ENCODE measurements around the gene HPSE2. TPM values are rescaled to one million over a fixed set of nuclear protein-coding genes. Genes with fewer than 3 reads are reported as not detected.

Gene HPSE2
- polyA plus RNA-seq, 2 of the 4 experiments (the other 2 are of a cell fraction), result not detected

DNA sequence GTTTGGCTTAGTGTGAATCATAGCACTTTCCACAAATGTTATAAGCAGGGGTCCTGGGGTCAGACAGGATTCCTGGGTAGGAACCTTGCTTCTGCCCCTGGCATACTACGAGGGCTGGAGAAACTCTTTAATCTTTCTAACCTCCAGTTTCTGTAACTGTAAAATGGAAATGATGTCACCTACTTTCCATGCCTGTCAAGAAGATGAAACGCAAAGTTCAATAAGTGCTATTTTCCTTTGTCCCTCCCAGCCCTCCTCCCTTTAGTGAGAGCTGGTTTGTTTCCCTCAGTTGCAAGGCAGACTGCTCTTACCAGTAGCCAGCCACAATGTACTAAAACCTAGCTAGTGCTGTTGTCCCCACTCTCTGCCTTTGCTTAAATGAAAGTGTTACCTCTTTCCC is 671.8 kb downstream of the HPSE2 start:
- CTCF ChIA-PET, result no interaction called here
- Histone ChIP-seq H3K27ac (no peak overlapping the region), H3K4me1 (no peaks in the 10 kb centered on the region), H3K4me3 (no peak overlapping the region), H3K4me2 (no peak overlapping the region), H3K9me3 (no peaks in the 10 kb centered on the region)
- ATAC-seq, result no peak
- no peak for TF ChIP-seq NR3C1 (IDR thresholded peaks at IDR 0.05)
- no peak for TF ChIP-seq ZFP36 (IDR thresholded peaks at IDR 0.05; ENCODE audit: borderline replicate concordance, partially characterized antibody)
- TF ChIP-seq JUN (IDR thresholded peaks at IDR 0.05), result no peak
- TF ChIP-seq, protein P1, sequence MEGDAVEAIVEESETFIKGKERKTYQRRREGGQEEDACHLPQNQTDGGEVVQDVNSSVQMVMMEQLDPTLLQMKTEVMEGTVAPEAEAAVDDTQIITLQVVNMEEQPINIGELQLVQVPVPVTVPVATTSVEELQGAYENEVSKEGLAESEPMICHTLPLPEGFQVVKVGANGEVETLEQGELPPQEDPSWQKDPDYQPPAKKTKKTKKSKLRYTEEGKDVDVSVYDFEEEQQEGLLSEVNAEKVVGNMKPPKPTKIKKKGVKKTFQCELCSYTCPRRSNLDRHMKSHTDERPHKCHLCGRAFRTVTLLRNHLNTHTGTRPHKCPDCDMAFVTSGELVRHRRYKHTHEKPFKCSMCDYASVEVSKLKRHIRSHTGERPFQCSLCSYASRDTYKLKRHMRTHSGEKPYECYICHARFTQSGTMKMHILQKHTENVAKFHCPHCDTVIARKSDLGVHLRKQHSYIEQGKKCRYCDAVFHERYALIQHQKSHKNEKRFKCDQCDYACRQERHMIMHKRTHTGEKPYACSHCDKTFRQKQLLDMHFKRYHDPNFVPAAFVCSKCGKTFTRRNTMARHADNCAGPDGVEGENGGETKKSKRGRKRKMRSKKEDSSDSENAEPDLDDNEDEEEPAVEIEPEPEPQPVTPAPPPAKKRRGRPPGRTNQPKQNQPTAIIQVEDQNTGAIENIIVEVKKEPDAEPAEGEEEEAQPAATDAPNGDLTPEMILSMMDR (IDR thresholded peaks at IDR 0.05), result no peak
- TF ChIP-seq NFE2L2 (conservative IDR thresholded peaks at IDR 0.05; ENCODE audit: low read length), result no peak
- TF ChIP-seq MAFK (IDR thresholded peaks at IDR 0.05; ENCODE audit: partially characterized antibody), result no peak
- TF ChIP-seq FOXS1 (CRISPR knock-in tag; IDR thresholded peaks at IDR 0.05), result no peak
- no peak for DNase-seq (ENCODE audit: low read depth in 1 of 2, low spot score in 1 of 2)
- FAIRE-seq, result no peak
- POLR2A ChIA-PET, result no interaction called here
- WGBS (ENCODE audit: missing lambda C conversion rate), result 28% methylated on average over 2 of the region's 2 CpGs

DNA sequence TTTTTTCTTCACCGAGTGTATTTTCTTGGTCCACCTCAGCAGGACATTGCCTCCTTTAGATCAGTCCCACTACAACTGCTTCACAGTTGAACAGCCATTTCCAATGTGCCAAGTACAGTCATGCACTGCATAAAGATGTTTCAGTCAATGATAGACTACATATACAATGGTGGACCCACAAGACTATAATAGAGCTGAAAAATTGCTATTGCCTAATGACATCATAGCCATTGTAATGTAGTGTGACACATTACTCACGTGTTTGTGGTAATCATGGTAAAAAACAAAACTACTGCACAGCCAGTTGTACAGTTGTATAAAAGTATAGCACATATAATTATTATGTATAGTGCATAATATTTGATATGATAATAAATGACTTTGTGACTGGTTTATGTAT is 675.1 kb downstream of the HPSE2 start:
- no peak overlapping the region for H3K4me2 ChIP-seq
- DNase-seq (ENCODE audit: low read depth in 1 of 2, low spot score in 1 of 2) (no peak), ATAC-seq (no peak), FAIRE-seq (no peak)
- no peaks in the 10 kb centered on the region for H3K9me3 ChIP-seq
- WGBS (ENCODE audit: missing lambda C conversion rate), result 56% methylated on average over 2 of the region's 2 CpGs
- no peak overlapping the region for H3K4me3 ChIP-seq
- CTCF ChIA-PET, result no interaction called here
- POLR2A ChIA-PET, result no interaction called here
- H3K27ac ChIP-seq, result no peak overlapping the region
- TF ChIP-seq, protein P2, sequence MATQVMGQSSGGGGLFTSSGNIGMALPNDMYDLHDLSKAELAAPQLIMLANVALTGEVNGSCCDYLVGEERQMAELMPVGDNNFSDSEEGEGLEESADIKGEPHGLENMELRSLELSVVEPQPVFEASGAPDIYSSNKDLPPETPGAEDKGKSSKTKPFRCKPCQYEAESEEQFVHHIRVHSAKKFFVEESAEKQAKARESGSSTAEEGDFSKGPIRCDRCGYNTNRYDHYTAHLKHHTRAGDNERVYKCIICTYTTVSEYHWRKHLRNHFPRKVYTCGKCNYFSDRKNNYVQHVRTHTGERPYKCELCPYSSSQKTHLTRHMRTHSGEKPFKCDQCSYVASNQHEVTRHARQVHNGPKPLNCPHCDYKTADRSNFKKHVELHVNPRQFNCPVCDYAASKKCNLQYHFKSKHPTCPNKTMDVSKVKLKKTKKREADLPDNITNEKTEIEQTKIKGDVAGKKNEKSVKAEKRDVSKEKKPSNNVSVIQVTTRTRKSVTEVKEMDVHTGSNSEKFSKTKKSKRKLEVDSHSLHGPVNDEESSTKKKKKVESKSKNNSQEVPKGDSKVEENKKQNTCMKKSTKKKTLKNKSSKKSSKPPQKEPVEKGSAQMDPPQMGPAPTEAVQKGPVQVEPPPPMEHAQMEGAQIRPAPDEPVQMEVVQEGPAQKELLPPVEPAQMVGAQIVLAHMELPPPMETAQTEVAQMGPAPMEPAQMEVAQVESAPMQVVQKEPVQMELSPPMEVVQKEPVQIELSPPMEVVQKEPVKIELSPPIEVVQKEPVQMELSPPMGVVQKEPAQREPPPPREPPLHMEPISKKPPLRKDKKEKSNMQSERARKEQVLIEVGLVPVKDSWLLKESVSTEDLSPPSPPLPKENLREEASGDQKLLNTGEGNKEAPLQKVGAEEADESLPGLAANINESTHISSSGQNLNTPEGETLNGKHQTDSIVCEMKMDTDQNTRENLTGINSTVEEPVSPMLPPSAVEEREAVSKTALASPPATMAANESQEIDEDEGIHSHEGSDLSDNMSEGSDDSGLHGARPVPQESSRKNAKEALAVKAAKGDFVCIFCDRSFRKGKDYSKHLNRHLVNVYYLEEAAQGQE (IDR thresholded peaks at IDR 0.05), result no peak
- no peak for TF ChIP-seq HEYL (CRISPR knock-in tag; IDR thresholded peaks at IDR 0.05)
- TF ChIP-seq, protein P3, sequence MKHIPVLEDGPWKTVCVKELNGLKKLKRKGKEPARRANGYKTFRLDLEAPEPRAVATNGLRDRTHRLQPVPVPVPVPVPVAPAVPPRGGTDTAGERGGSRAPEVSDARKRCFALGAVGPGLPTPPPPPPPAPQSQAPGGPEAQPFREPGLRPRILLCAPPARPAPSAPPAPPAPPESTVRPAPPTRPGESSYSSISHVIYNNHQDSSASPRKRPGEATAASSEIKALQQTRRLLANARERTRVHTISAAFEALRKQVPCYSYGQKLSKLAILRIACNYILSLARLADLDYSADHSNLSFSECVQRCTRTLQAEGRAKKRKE (CRISPR knock-in tag; IDR thresholded peaks at IDR 0.05; ENCODE audit: low read depth), result no peak
- no peak for TF ChIP-seq HOXB13 (CRISPR knock-in tag; IDR thresholded peaks at IDR 0.05; ENCODE audit: low read depth)
- TF ChIP-seq RFX5 (IDR thresholded peaks at IDR 0.05), result no peak
- TF ChIP-seq HOXB5 (CRISPR knock-in tag; IDR thresholded peaks at IDR 0.05), result no peak
- TF ChIP-seq POLR2AphosphoS2 (conservative IDR thresholded peaks at IDR 0.05; ENCODE audit: low read length), result no peak
- TF ChIP-seq CHD2 (IDR thresholded peaks at IDR 0.05; ENCODE audit: low read length, partially characterized antibody), result no peak
- TF ChIP-seq EHF (CRISPR knock-in tag; IDR thresholded peaks at IDR 0.05), result no peak
- TF ChIP-seq, protein P4, sequence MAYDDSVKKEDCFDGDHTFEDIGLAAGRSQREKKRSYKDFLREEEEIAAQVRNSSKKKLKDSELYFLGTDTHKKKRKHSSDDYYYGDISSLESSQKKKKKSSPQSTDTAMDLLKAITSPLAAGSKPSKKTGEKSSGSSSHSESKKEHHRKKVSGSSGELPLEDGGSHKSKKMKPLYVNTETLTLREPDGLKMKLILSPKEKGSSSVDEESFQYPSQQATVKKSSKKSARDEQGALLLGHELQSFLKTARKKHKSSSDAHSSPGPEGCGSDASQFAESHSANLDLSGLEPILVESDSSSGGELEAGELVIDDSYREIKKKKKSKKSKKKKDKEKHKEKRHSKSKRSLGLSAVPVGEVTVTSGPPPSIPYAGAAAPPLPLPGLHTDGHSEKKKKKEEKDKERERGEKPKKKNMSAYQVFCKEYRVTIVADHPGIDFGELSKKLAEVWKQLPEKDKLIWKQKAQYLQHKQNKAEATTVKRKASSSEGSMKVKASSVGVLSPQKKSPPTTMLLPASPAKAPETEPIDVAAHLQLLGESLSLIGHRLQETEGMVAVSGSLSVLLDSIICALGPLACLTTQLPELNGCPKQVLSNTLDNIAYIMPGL (CRISPR knock-in tag; IDR thresholded peaks at IDR 0.05; ENCODE audit: borderline replicate concordance), result no peak
- no peaks in the 10 kb centered on the region for H3K4me1 ChIP-seq

Data from A549 (cell line).